Mammary epithelial cell (primary cell): ENCODE measurements around the gene HOXA10.

Experiments used
- EZH2 ChIP-seq: IDR thresholded peaks from 2 replicates; pipeline ENCODE4 v1.6.1; 2012; ENCODE audit warnings: low read length, inconsistent platforms, borderline replicate concordance
- TF ChIP-seq, protein P1 (sequence below), 2 donors: IDR thresholded peaks in 1 of 2; conservative IDR thresholded peaks in 1 of 2; 2 replicates each; pipeline ENCODE4 v1.5.1; 2011 to 2012; ENCODE audit warnings: inconsistent platforms in 2 of 2, low read length in 2 of 2, mild to moderate bottlenecking in 2 of 2, control low read depth in 1 of 2, low read depth in 1 of 2; ENCODE audit not compliant: insufficient read depth in 1 of 2; ENCODE audit errors: extremely low read depth in 1 of 2

DNA sequence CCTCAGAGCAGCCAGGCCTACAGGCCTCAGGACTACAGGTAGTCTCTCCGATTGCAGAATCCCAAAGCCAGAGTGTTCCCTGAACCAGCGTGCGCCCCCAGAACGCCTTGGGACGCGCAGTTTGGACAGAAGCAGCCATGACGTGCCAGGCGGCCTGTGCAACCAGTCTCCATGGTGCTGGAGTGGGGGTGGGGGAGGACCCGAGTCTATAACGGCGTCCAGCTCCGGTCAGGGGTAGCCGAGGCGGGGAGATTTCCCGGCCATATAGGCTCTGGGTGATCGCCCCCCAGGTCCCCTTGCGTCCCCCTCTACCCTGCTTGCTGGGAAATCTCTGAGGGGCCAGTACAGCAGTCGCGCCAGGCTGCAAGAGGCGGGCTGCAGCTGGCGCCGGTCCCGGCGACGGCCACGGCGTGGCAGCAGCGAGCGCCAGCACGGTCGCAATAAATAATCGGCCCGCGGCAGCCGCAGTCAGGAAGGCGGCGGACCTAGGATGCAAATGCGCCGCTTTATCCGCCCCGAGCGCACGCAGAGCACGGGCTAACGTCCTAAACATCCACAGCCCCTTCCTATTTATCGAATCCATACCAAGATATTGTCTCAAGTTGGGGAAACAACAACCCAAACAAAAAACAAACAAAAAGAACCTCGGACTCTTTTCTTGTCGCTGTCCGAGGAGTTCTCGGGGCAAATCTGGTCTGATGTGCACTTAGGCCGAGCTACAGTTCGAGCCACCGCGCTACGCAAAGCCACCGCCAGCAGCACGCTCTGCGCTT is 23.4 kb downstream of the HOXA10 start:
- TF ChIP-seq, protein P1, sequence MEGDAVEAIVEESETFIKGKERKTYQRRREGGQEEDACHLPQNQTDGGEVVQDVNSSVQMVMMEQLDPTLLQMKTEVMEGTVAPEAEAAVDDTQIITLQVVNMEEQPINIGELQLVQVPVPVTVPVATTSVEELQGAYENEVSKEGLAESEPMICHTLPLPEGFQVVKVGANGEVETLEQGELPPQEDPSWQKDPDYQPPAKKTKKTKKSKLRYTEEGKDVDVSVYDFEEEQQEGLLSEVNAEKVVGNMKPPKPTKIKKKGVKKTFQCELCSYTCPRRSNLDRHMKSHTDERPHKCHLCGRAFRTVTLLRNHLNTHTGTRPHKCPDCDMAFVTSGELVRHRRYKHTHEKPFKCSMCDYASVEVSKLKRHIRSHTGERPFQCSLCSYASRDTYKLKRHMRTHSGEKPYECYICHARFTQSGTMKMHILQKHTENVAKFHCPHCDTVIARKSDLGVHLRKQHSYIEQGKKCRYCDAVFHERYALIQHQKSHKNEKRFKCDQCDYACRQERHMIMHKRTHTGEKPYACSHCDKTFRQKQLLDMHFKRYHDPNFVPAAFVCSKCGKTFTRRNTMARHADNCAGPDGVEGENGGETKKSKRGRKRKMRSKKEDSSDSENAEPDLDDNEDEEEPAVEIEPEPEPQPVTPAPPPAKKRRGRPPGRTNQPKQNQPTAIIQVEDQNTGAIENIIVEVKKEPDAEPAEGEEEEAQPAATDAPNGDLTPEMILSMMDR (conservative IDR thresholded peaks at IDR 0.05 in 1 of 2, IDR thresholded peaks at IDR 0.05 in 1 of 2; ENCODE audit: extremely low read depth in 1 of 2, insufficient read depth in 1 of 2, low read depth in 1 of 2, low read length in 2 of 2), result peak; percentile 73 to 88
- no peak for TF ChIP-seq EZH2
